ENCODE measurements around the gene DPYD.
A peak's percentile ranks its signal among the peaks of the same experiment; 100 is the strongest.

Gene DPYD

GRCh38 chr1:97427371-97427770 lies 493.5 kb downstream of the DPYD start:
- DNase-seq (ENCODE audit: low spot score) = no peak

GRCh38 chr1:97424209-97424608 lies 496.6 kb downstream of the DPYD start:
- DNase-seq (ENCODE audit: low spot score) = no peak

- DNase-seq (ENCODE audit: low spot score) = no peak
Measured at GRCh38 chr1:97423403-97423802, 497.4 kb downstream of the DPYD start.

- no peak for DNase-seq (ENCODE audit: low spot score)
Measured at GRCh38 chr1:97417661-97418060, 503.2 kb downstream of the DPYD start.

GRCh38 chr1:97414682-97415312 lies 506.0 kb downstream of the DPYD start:
- no peak for DNase-seq (ENCODE audit: low spot score)

- DNase-seq (ENCODE audit: low spot score) = peak; percentile 9
Measured at GRCh38 chr1:97412737-97413136, 508.1 kb downstream of the DPYD start.

GRCh38 chr1:97412166-97412565 lies 508.7 kb downstream of the DPYD start:
- peak; percentile 38 for DNase-seq (ENCODE audit: low spot score)

GRCh38 chr1:97396463-97396862 lies 524.4 kb downstream of the DPYD start:
- peak; percentile 21 for DNase-seq (ENCODE audit: low spot score)

GRCh38 chr1:97392701-97393100 lies 528.1 kb downstream of the DPYD start:
- DNase-seq (ENCODE audit: low spot score) = no peak

- DNase-seq (ENCODE audit: low spot score) = no peak
Measured at GRCh38 chr1:97385536-97386277, 535.1 kb downstream of the DPYD start.

- peak; percentile 53 for DNase-seq (ENCODE audit: low spot score)
Measured at GRCh38 chr1:97384294-97384968, 536.4 kb downstream of the DPYD start.

- DNase-seq (ENCODE audit: low spot score) = no peak
Measured at GRCh38 chr1:97383797-97384196, 537.0 kb downstream of the DPYD start.

GRCh38 chr1:97382206-97382605 lies 538.6 kb downstream of the DPYD start:
- DNase-seq (ENCODE audit: low spot score) = no peak

GRCh38 chr1:97379387-97380075 lies 541.3 kb downstream of the DPYD start:
- peak; percentile 81 for DNase-seq (ENCODE audit: low spot score)

GRCh38 chr1:97378596-97378995 lies 542.2 kb downstream of the DPYD start:
- no peak for DNase-seq (ENCODE audit: low spot score)

- DNase-seq (ENCODE audit: low spot score) = no peak
Measured at GRCh38 chr1:97377432-97378034, 543.3 kb downstream of the DPYD start.

- no peak for DNase-seq (ENCODE audit: low spot score)
Measured at GRCh38 chr1:97373000-97373399, 547.8 kb downstream of the DPYD start.

GRCh38 chr1:97372531-97372930 lies 548.3 kb downstream of the DPYD start:
- DNase-seq (ENCODE audit: low spot score) = no peak

GRCh38 chr1:97368296-97368695 lies 552.5 kb downstream of the DPYD start:
- DNase-seq (ENCODE audit: low spot score) = no peak

GRCh38 chr1:97366984-97367383 lies 553.9 kb downstream of the DPYD start:
- no peak for DNase-seq (ENCODE audit: low spot score)

GRCh38 chr1:97365026-97365425 lies 555.8 kb downstream of the DPYD start:
- peak; percentile 12 for DNase-seq (ENCODE audit: low spot score)

GRCh38 chr1:97364086-97364485 lies 556.7 kb downstream of the DPYD start:
- peak; percentile 42 for DNase-seq (ENCODE audit: low spot score)

All from AG20443 (cell line).